ENCODE results near the gene GPR39.

DNA sequence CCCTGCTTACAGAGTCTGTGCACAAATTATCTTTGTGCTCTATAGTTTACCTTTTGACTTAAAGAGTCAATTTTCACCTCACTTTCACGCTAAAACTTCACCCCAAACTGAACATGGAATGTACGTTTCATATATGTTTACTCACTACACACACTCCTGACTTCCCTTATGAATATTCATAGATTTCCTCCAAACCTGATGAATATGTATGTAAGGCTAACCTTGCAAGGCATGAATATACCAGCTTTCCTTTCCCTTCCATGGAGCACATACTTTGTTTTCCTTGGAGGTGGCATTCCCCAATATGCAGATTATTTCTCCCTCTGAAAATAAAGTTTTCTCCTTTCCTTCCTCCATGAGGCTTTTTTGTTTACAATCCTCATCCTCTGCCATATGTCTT is 48.4 kb upstream of the GPR39 start:
- no peak for TF ChIP-seq EZH2phosphoT487 (conservative IDR thresholded peaks at IDR 0.05; ENCODE audit: low read length)
- TF ChIP-seq, protein P1, sequence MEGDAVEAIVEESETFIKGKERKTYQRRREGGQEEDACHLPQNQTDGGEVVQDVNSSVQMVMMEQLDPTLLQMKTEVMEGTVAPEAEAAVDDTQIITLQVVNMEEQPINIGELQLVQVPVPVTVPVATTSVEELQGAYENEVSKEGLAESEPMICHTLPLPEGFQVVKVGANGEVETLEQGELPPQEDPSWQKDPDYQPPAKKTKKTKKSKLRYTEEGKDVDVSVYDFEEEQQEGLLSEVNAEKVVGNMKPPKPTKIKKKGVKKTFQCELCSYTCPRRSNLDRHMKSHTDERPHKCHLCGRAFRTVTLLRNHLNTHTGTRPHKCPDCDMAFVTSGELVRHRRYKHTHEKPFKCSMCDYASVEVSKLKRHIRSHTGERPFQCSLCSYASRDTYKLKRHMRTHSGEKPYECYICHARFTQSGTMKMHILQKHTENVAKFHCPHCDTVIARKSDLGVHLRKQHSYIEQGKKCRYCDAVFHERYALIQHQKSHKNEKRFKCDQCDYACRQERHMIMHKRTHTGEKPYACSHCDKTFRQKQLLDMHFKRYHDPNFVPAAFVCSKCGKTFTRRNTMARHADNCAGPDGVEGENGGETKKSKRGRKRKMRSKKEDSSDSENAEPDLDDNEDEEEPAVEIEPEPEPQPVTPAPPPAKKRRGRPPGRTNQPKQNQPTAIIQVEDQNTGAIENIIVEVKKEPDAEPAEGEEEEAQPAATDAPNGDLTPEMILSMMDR (IDR thresholded peaks at IDR 0.05; ENCODE audit: insufficient read depth, low read length, poor library complexity, severe bottlenecking) = no peak
